Right atrium auricular region (tissue), 2 donors: Measurements from ENCODE around the gene RPH3AL. TPM values are rescaled to one million over a fixed set of nuclear protein-coding genes. Genes with fewer than 3 reads are reported as not detected.
A peak's percentile ranks its signal among the peaks of the same experiment; 100 is the strongest.

Source experiments
- DNase-seq: peaks from one replicate; pipeline ENCODE4 v3.0.0-alpha.2; 2019; ENCODE audit warnings: low spot score
- H3K27ac ChIP-seq, 2 donors: fragments of 200-600 bp; sonication (generic); 1 replicate in 1 of 2; 2 replicates in 1 of 2; pipeline ENCODE4 v1.5.1; 2016 to 2019
- H3K27me3 ChIP-seq, 2 donors: fragments of 200-600 bp; sonication (generic); one replicate each; pipeline versions ENCODE4 v1.5.1 to v1.6.0; 2017 to 2019
- H3K36me3 ChIP-seq: fragments of 200-600 bp; sonication (generic); one replicate; pipeline ENCODE4 v1.5.1; 2016
- H3K4me1 ChIP-seq, 2 donors: fragments of 200-600 bp; sonication (generic); one replicate each; pipeline versions ENCODE4 v1.5.1 to v1.6.0; 2017 to 2019
- H3K4me3 ChIP-seq, 2 donors: fragments of 200-600 bp; sonication (generic); 1 replicate in 1 of 2; 2 replicates in 1 of 2; pipeline ENCODE4 v1.5.1; 2017 to 2019; ENCODE audit warnings: mild to moderate bottlenecking in 1 of 2, moderate library complexity in 1 of 2
- H3K9me3 ChIP-seq, 2 donors: fragments of 200-600 bp; sonication (generic); one replicate each; pipeline ENCODE4 v1.5.1; 2019
- total RNA-seq, 2 donors: library from RNA; depleted of rRNA; stranded (reverse); fragments of >200 nt; gene quantifications; one replicate each; pipeline ENCODE4 v1.1.0, GENCODE V29; 2016
- TF ChIP-seq, protein P1 (sequence below), 2 donors: fragments of 200-600 bp; sonication (generic); IDR thresholded peaks; one replicate each; pipeline ENCODE4 v1.5.1; 2019; ENCODE audit warnings: antibody characterized with exemption in 2 of 2

RPH3AL gene
- total RNA-seq, 2 donors from 2014 or later = 7.2 to 13.1 TPM

DNA sequence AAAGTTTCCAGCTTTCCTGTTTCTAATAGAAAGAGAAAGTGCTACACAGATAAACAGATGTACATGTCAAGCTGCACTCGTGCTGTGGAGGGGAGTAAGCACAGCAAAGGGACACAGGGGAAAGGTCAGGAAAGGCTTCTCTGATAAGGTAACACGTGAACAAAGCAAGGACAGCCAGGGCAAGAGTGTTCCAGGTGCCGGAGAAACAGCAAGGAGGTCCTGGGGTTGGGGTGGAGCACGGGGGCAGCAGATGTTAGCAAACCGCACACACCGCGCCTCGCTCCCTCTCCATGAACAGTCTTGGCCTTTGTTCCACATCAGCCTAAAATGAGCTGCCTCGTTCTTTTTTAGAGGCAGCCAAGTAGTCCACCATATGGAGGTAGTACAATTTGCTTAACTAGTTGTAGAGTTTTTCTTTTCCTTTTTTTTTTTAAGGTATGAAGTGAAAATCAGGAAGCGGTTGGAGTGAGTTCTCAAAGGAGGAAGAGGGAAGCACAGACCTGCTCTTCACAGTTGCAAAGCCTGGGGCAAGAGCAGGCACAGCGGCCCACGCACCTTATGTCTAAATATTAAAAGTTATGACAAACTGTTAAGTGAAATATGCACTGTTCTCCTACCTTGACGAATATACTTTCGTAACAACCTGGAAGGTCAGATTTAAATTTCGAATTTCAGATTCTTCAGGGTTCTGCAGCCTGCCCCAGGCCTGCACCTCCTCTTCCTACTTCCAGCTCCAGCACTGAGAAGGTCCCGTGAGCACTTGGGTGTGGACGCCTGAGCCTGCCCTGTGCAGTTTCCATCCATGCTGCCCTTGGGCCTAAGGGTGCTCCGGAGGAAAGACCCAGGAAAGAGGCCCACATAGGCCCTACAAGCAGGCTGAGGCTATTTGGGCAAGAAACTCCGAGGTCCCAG lies 41.5 kb upstream of the RPH3AL start:
- no peaks in the 10 kb centered on the region for H3K9me3 ChIP-seq
- no peak for DNase-seq
- TF ChIP-seq, protein P1, sequence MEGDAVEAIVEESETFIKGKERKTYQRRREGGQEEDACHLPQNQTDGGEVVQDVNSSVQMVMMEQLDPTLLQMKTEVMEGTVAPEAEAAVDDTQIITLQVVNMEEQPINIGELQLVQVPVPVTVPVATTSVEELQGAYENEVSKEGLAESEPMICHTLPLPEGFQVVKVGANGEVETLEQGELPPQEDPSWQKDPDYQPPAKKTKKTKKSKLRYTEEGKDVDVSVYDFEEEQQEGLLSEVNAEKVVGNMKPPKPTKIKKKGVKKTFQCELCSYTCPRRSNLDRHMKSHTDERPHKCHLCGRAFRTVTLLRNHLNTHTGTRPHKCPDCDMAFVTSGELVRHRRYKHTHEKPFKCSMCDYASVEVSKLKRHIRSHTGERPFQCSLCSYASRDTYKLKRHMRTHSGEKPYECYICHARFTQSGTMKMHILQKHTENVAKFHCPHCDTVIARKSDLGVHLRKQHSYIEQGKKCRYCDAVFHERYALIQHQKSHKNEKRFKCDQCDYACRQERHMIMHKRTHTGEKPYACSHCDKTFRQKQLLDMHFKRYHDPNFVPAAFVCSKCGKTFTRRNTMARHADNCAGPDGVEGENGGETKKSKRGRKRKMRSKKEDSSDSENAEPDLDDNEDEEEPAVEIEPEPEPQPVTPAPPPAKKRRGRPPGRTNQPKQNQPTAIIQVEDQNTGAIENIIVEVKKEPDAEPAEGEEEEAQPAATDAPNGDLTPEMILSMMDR (IDR thresholded peaks at IDR 0.05) = no peak
- no peaks in the 10 kb centered on the region for H3K4me1 ChIP-seq
- no peak overlapping the region for H3K4me3 ChIP-seq
- no peaks in the 10 kb centered on the region for H3K27me3 ChIP-seq
- no peak overlapping the region for H3K27ac ChIP-seq
- no peaks in the 10 kb centered on the region for H3K36me3 ChIP-seq

DNA sequence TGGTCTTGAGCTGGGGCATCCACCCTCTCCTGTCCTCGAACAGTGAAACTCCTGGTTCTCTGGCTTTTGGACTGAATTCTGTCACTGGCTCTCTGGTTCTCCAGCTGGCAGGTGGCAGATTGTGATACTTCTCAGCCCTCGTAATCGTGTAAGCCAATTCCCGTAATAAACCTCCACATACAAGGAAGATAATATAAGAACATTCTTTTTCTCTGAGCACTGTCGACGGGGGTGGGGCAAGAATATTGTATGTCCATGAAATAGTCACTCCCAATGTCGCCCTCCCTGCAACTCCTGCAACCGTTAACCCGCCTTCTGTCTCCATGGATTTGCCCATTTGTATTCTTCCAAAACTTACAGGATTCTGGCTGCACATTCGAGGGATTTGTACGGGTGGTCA lies 39.2 kb upstream of the RPH3AL start:
- H3K4me3 ChIP-seq = no peak overlapping the region
- TF ChIP-seq, protein P1 (IDR thresholded peaks at IDR 0.05) = no peak
- no peaks in the 10 kb centered on the region for H3K4me1 ChIP-seq
- no peaks in the 10 kb centered on the region for H3K36me3 ChIP-seq
- H3K27me3 ChIP-seq = no peaks in the 10 kb centered on the region
- no peak for DNase-seq
- no peak overlapping the region for H3K27ac ChIP-seq
- no peaks in the 10 kb centered on the region for H3K9me3 ChIP-seq

DNA sequence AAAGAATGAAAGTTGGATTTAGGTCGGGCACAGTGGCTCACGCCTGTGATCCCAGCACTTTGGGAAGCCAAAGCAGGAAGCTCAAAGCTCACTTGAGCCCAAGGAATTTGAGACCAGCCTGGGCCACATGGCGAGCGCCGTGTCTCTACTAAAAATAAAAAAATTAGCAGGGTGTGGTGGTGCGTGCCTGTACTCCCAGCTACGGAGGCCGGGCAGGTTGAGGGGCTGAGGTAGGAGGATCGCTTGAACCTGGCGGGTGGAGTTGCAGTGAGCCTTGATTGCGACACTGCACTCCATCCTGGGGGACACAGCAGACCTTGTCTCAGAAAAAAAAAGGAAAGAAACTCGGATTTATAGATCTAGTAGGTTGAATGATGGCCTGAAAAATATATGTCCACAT lies 37.4 kb upstream of the RPH3AL start:
- DNase-seq = no peak
- Histone ChIP-seq H3K4me1 (peaks cover 0 to 11% of the 10 kb centered on the region in 2 donors), H3K36me3 (no peaks in the 10 kb centered on the region), H3K4me3 (no peak overlapping the region), H3K27me3 (no peaks in the 10 kb centered on the region), H3K27ac (no peak overlapping the region), H3K9me3 (no peaks in the 10 kb centered on the region)
- TF ChIP-seq, protein P1 (IDR thresholded peaks at IDR 0.05) = no peak

DNA sequence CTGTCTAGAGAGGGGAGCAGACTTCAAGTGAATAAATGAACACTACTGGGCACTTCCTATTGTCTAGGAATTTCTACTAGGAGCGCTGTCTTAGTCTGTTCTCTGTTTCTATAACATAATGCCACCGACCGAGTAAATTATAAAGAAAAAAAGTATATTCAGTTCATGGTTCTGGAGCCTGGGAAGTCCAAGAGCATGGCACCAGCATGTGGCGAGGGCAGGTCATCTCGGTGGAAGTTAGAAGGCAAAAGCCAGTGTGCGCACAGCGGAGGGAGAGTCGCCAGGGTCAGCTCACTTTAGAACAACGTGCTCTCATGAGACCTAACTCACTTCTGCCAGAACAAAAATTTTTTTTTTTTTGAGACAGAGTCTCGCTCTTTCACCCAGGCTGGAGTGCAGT lies 35.5 kb upstream of the RPH3AL start:
- no peaks in the 10 kb centered on the region for H3K36me3 ChIP-seq
- H3K4me1 ChIP-seq = peaks cover 0 to 17% of the 10 kb centered on the region in 2 donors
- no peaks in the 10 kb centered on the region for H3K9me3 ChIP-seq
- DNase-seq = no peak
- no peaks in the 10 kb centered on the region for H3K27me3 ChIP-seq
- no peak overlapping the region for H3K27ac ChIP-seq
- H3K4me3 ChIP-seq = no peak overlapping the region
- TF ChIP-seq, protein P1 (IDR thresholded peaks at IDR 0.05) = no peak

DNA sequence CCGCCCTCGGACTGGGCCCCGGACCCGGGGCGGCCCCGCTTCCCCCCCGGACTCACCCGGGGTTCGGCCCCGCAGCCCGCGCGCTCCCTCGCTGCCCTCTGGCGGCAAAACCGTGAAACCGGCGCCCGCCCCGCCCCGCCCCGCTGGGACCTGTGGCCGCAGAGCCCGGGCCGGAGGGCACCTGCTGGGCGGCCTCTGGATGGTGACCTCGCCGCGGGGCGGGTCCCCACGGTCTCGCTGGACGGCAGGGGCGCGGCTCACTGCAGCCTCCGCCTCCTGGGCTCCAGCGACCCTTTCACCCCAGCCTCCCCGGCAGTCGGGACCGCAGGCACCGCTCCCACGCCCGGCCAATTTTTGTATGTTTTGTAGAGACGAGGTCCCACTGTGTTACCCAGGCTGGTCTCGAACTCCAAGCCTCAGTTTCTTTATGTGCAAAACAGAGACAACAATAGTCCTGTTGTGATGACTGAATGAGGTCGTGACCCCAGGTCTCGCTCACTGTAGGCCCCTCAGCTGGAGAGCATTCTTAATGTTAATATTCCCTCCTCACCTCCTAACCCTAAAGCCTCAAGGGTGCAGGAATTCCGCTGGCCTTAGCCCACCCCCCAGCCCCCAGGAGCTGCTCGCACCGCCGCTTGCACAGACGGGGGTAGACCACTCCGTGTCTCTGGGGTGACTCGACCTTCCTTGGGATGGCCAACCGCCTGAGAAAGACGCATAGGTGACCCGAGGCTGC lies 33.7 kb upstream of the RPH3AL start:
- H3K36me3 ChIP-seq = no peaks in the 10 kb centered on the region
- H3K27ac ChIP-seq = peak overlapping the region; percentile 37 to 60
- H3K27me3 ChIP-seq = no peaks in the 10 kb centered on the region
- peak; percentile 82 for DNase-seq
- peak overlapping the region; percentile 45 to 61 for H3K4me3 ChIP-seq
- H3K9me3 ChIP-seq = no peaks in the 10 kb centered on the region
- TF ChIP-seq, protein P1 (IDR thresholded peaks at IDR 0.05) = peak; percentile 85 to 87
- peaks cover 0 to 17% of the 10 kb centered on the region in 2 donors for H3K4me1 ChIP-seq
